Measurements from ENCODE around the gene MNT.

DNA sequence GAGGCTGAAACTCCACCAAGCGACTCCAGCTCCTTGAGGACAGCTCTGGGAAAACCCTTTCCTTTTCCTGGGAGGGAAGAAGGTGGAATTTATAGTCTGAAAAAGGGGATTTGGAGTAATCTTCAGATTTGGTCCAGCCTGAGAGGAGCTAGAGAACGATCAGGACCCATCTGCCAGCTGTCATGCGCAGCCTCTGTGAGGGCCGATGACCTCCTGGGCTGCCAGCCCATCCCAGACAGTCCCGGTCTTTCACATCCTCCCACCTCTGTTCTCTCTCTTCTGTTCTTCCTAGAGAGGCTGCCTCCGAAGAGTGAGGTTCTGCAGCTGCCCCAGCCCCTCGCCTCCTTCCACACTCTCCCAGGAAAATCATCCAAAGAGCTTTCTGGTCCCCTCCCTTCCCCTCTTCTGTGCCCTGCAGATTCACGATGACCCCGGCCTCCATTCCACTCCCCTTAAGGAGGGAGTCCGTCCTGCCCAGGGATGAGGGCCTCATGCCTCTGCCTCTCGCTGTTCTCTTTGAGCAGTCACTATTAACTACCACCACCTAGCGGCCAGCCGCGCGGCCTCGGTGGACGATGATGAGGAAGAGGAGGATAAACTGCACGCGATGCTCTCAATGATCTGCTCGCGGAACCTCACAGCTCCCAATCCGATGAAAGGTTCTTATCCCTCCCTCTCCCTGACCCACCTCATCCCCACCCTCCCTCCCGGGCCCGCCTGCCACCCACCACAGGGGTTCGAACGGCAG lies 33.9 kb downstream of the MNT start:
- TF ChIP-seq CTCF (IDR thresholded peaks at IDR 0.05) = peak; percentile 43
- TF ChIP-seq EP300 (IDR thresholded peaks at IDR 0.05) = no peak
- no peak for TF ChIP-seq KDM1A (IDR thresholded peaks at IDR 0.05; ENCODE audit: low read depth)
- TF ChIP-seq, protein P1, sequence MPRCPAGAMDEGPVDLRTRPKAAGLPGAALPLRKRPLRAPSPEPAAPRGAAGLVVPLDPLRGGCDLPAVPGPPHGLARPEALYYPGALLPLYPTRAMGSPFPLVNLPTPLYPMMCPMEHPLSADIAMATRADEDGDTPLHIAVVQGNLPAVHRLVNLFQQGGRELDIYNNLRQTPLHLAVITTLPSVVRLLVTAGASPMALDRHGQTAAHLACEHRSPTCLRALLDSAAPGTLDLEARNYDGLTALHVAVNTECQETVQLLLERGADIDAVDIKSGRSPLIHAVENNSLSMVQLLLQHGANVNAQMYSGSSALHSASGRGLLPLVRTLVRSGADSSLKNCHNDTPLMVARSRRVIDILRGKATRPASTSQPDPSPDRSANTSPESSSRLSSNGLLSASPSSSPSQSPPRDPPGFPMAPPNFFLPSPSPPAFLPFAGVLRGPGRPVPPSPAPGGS (IDR thresholded peaks at IDR 0.05) = no peak
- no peak for TF ChIP-seq CHD4 (IDR thresholded peaks at IDR 0.05; ENCODE audit: borderline replicate concordance)
- no peak for TF ChIP-seq POLR2A (IDR thresholded peaks at IDR 0.05; ENCODE audit: low read length)
- TF ChIP-seq MAFK (IDR thresholded peaks at IDR 0.05; ENCODE audit: partially characterized antibody) = no peak
- TF ChIP-seq RCOR1 (IDR thresholded peaks at IDR 0.05; ENCODE audit: low read depth, low read length) = no peak
- TF ChIP-seq RAD21 (conservative IDR thresholded peaks at IDR 0.05 in 1 of 2, IDR thresholded peaks at IDR 0.05 in 1 of 2) = peak in 1 of 2 experiments; percentile 56; a peak in 2 of 5 replicates
- TF ChIP-seq TFCP2L1 (CRISPR knock-in tag; IDR thresholded peaks at IDR 0.05) = no peak
